Immature natural killer cell (primary cell): ENCODE measurements around the gene SLC38A8. TPM values are rescaled to one million over a fixed set of nuclear protein-coding genes. Genes with fewer than 3 reads are reported as not detected.

ENCODE experiments used
- DNase-seq, 3 donors: peaks; one replicate each; pipeline ENCODE4 v3.0.0; 2022; ENCODE audit warnings: mixed read lengths in 1 of 3
- H3K27ac Mint-ChIP-seq, 6 donors: one replicate each; pipeline ENCODE4 v1.8.0; 2020; ENCODE audit warnings: mixed read lengths in 6 of 6, mild to moderate bottlenecking in 5 of 6, inconsistent platforms in 4 of 6, moderate library complexity in 3 of 6
- H3K27me3 Mint-ChIP-seq, 3 donors: one replicate each; pipeline ENCODE4 v1.8.0; 2020 to 2021; ENCODE audit warnings: low read depth in 3 of 3, mild to moderate bottlenecking in 3 of 3, mixed read lengths in 3 of 3, moderate library complexity in 3 of 3, inconsistent platforms in 1 of 3
- H3K36me3 Mint-ChIP-seq, 3 donors: one replicate each; pipeline ENCODE4 v1.8.0; 2020; ENCODE audit warnings: mixed read lengths in 3 of 3, inconsistent platforms in 2 of 3, mild to moderate bottlenecking in 2 of 3
- H3K4me1 Mint-ChIP-seq, 2 donors: one replicate each; pipeline ENCODE4 v1.8.0; 2020; ENCODE audit warnings: inconsistent platforms in 2 of 2, mild to moderate bottlenecking in 2 of 2, mixed read lengths in 2 of 2, moderate library complexity in 1 of 2
- H3K4me3 Mint-ChIP-seq, 5 donors: one replicate each; pipeline ENCODE4 v1.8.0; 2020; ENCODE audit warnings: mild to moderate bottlenecking in 5 of 5, mixed read lengths in 5 of 5, inconsistent platforms in 3 of 5, moderate library complexity in 3 of 5
- H3K9me3 Mint-ChIP-seq, 6 donors: one replicate each; pipeline ENCODE4 v1.8.0; 2020; ENCODE audit warnings: mild to moderate bottlenecking in 6 of 6, mixed read lengths in 6 of 6, inconsistent platforms in 4 of 6, moderate library complexity in 3 of 6
- polyA plus RNA-seq, 3 donors: library from polyadenylated mRNA; unstranded; fragments of 300-500 nt; fragmentation: Illumina TruSeq; gene quantifications; one replicate each; pipeline ENCODE4 v1.2.3, GENCODE V29; 2021

The SLC38A8 gene
- polyA plus RNA-seq, 3 donors from 2014 or later: not detected

GRCh38 chr16:84004442-84004841 is 38.2 kb downstream of the SLC38A8 start:
- Mint-ChIP-seq H3K36me3 (no peaks in the 10 kb centered on the region), H3K27ac (no peak overlapping the region), H3K9me3 (no peaks in the 10 kb centered on the region), H3K4me3 (no peak overlapping the region), H3K4me1 (no peaks in the 10 kb centered on the region), H3K27me3 (peaks cover 0 to 3% (median 2%) of the 10 kb centered on the region in 3 donors)
- no peak for DNase-seq

- no peaks in the 10 kb centered on the region for H3K4me1 Mint-ChIP-seq
Observed at GRCh38 chr16:84003038-84003437, 39.6 kb downstream of the SLC38A8 start.

GRCh38 chr16:84001726-84002125 is 40.9 kb downstream of the SLC38A8 start:
- H3K27me3 Mint-ChIP-seq: peaks cover 0 to 3% (median 2%) of the 10 kb centered on the region in 3 donors
- DNase-seq: no peak
- H3K4me3 Mint-ChIP-seq: no peak overlapping the region
- H3K27ac Mint-ChIP-seq: no peak overlapping the region
- no peaks in the 10 kb centered on the region for H3K9me3 Mint-ChIP-seq
- H3K36me3 Mint-ChIP-seq: no peaks in the 10 kb centered on the region
- no peaks in the 10 kb centered on the region for H3K4me1 Mint-ChIP-seq

More at GRCh38 chr16:84003038-84003437, 39.6 kb downstream of the SLC38A8 start:
- H3K36me3 Mint-ChIP-seq: no peaks in the 10 kb centered on the region
- no peak for DNase-seq
- peaks cover 0 to 3% (median 2%) of the 10 kb centered on the region in 3 donors for H3K27me3 Mint-ChIP-seq
- H3K27ac Mint-ChIP-seq: no peak overlapping the region
- H3K4me3 Mint-ChIP-seq: no peak overlapping the region
- H3K9me3 Mint-ChIP-seq: no peaks in the 10 kb centered on the region

- no peaks in the 10 kb centered on the region for H3K9me3 Mint-ChIP-seq
- no peak overlapping the region for H3K4me3 Mint-ChIP-seq
- DNase-seq: no peak
- no peaks in the 10 kb centered on the region for H3K36me3 Mint-ChIP-seq
- no peak overlapping the region for H3K27ac Mint-ChIP-seq
- no peaks in the 10 kb centered on the region for H3K4me1 Mint-ChIP-seq
- H3K27me3 Mint-ChIP-seq: peaks cover 0 to 2% (median 2%) of the 10 kb centered on the region in 3 donors
Observed at GRCh38 chr16:84000989-84001642, 41.5 kb downstream of the SLC38A8 start.

GRCh38 chr16:83998091-83998490 is 44.5 kb downstream of the SLC38A8 start:
- Mint-ChIP-seq H3K9me3 (no peaks in the 10 kb centered on the region), H3K36me3 (no peaks in the 10 kb centered on the region), H3K27me3 (peaks cover 2 to 7% (median 6%) of the 10 kb centered on the region in 3 donors), H3K27ac (no peak overlapping the region), H3K4me3 (no peak overlapping the region), H3K4me1 (no peaks in the 10 kb centered on the region)
- no peak for DNase-seq

GRCh38 chr16:83996481-83997252 is 45.9 kb downstream of the SLC38A8 start:
- Mint-ChIP-seq H3K4me1 (no peaks in the 10 kb centered on the region), H3K9me3 (no peaks in the 10 kb centered on the region), H3K4me3 (no peak overlapping the region), H3K27ac (no peak overlapping the region), H3K36me3 (no peaks in the 10 kb centered on the region), H3K27me3 (peaks cover 2 to 6% (median 5%) of the 10 kb centered on the region in 3 donors)
- DNase-seq: no peak

GRCh38 chr16:83995754-83996153 is 46.8 kb downstream of the SLC38A8 start:
- H3K9me3 Mint-ChIP-seq: no peaks in the 10 kb centered on the region
- no peaks in the 10 kb centered on the region for H3K4me1 Mint-ChIP-seq
- peaks cover 2 to 6% (median 5%) of the 10 kb centered on the region in 3 donors for H3K27me3 Mint-ChIP-seq
- no peak for DNase-seq
- H3K36me3 Mint-ChIP-seq: no peaks in the 10 kb centered on the region
- H3K4me3 Mint-ChIP-seq: no peak overlapping the region
- H3K27ac Mint-ChIP-seq: no peak overlapping the region

GRCh38 chr16:83994703-83995102 is 47.9 kb downstream of the SLC38A8 start:
- Mint-ChIP-seq H3K27ac (no peak overlapping the region), H3K4me3 (no peak overlapping the region), H3K4me1 (no peaks in the 10 kb centered on the region), H3K27me3 (peaks cover 6 to 8% (median 6%) of the 10 kb centered on the region in 3 donors), H3K36me3 (no peaks in the 10 kb centered on the region), H3K9me3 (no peaks in the 10 kb centered on the region)
- DNase-seq: no peak

GRCh38 chr16:83994087-83994486 is 48.5 kb downstream of the SLC38A8 start:
- no peaks in the 10 kb centered on the region for H3K36me3 Mint-ChIP-seq
- H3K9me3 Mint-ChIP-seq: no peaks in the 10 kb centered on the region
- H3K27ac Mint-ChIP-seq: no peak overlapping the region
- H3K4me3 Mint-ChIP-seq: no peak overlapping the region
- H3K27me3 Mint-ChIP-seq: peaks cover 6 to 8% (median 8%) of the 10 kb centered on the region in 3 donors
- H3K4me1 Mint-ChIP-seq: no peaks in the 10 kb centered on the region
- no peak for DNase-seq

GRCh38 chr16:83992624-83993023 is 50.0 kb downstream of the SLC38A8 start:
- Mint-ChIP-seq H3K9me3 (no peaks in the 10 kb centered on the region), H3K4me3 (no peak overlapping the region), H3K27me3 (peaks cover 6 to 8% (median 8%) of the 10 kb centered on the region in 3 donors), H3K27ac (no peak overlapping the region), H3K4me1 (no peaks in the 10 kb centered on the region), H3K36me3 (no peaks in the 10 kb centered on the region)
- no peak for DNase-seq

- H3K4me1 Mint-ChIP-seq: no peaks in the 10 kb centered on the region
- H3K4me3 Mint-ChIP-seq: no peak overlapping the region
- H3K9me3 Mint-ChIP-seq: no peaks in the 10 kb centered on the region
- DNase-seq: no peak
- H3K27ac Mint-ChIP-seq: no peak overlapping the region
- H3K27me3 Mint-ChIP-seq: peaks cover 1 to 8% (median 6%) of the 10 kb centered on the region in 3 donors
- no peaks in the 10 kb centered on the region for H3K36me3 Mint-ChIP-seq
Observed at GRCh38 chr16:83990492-83990891, 52.1 kb downstream of the SLC38A8 start.

- no peaks in the 10 kb centered on the region for H3K4me1 Mint-ChIP-seq
- DNase-seq: no peak
- no peak overlapping the region for H3K27ac Mint-ChIP-seq
- H3K27me3 Mint-ChIP-seq: peaks cover 0 to 8% (median 6%) of the 10 kb centered on the region in 3 donors
- no peaks in the 10 kb centered on the region for H3K36me3 Mint-ChIP-seq
- no peaks in the 10 kb centered on the region for H3K9me3 Mint-ChIP-seq
- no peak overlapping the region for H3K4me3 Mint-ChIP-seq
Observed at GRCh38 chr16:83989300-83989699, 53.3 kb downstream of the SLC38A8 start.

- Mint-ChIP-seq H3K36me3 (no peaks in the 10 kb centered on the region), H3K4me3 (no peak overlapping the region), H3K4me1 (no peaks in the 10 kb centered on the region), H3K27me3 (peaks cover 0 to 2% (median 2%) of the 10 kb centered on the region in 3 donors), H3K9me3 (no peaks in the 10 kb centered on the region), H3K27ac (no peak overlapping the region)
- no peak for DNase-seq
Observed at GRCh38 chr16:83983491-83983890, 59.1 kb downstream of the SLC38A8 start.

- no peaks in the 10 kb centered on the region for H3K36me3 Mint-ChIP-seq
- peaks cover 0 to 1% (median 0%) of the 10 kb centered on the region in 6 donors for H3K9me3 Mint-ChIP-seq
- no peak for DNase-seq
- no peaks in the 10 kb centered on the region for H3K4me1 Mint-ChIP-seq
- no peak overlapping the region for H3K27ac Mint-ChIP-seq
- H3K27me3 Mint-ChIP-seq: peaks cover 0 to 4% (median 2%) of the 10 kb centered on the region in 3 donors
- H3K4me3 Mint-ChIP-seq: no peak overlapping the region
Observed at GRCh38 chr16:83981799-83982198, 60.8 kb downstream of the SLC38A8 start.
